Measurements from ENCODE around the gene SLC17A8. TPM values are rescaled to one million over a fixed set of nuclear protein-coding genes. Genes with fewer than 3 reads are reported as not detected.

Gene SLC17A8
- polyA plus RNA-seq, 3 donors: not detected

DNA sequence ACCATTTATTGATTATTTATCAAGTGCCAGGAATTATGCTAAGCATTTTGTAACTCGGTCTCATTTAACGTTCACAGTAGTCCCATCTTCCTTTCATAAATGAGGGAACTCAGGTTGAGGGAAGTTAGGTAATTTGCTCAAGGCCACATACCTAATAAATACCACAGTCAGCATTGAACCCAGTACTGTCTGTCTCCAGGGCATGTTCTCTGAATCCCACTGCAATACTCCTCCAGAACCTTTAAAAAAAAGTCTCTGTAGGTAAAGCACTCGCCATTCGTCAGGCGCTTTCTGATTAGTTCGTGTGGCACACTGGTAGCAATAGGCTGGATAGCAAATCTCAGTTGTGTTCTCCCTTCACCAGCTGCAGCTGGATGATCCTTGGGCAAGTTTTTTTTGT lies 14.3 kb downstream of the SLC17A8 start:
- H2AFZ ChIP-seq (ENCODE audit: insufficient read depth, low read depth, low read length, poor library complexity, severe bottlenecking): no peak overlapping the region
- H4K20me1 ChIP-seq (ENCODE audit: insufficient read depth, low read length): no peaks in the 10 kb centered on the region
- Mint-ChIP-seq H3K27ac (no peak overlapping the region), H3K36me3 (no peaks in the 10 kb centered on the region), H3K27me3 (ENCODE audit: low read depth in 3 of 3) (peaks cover 7 to 10% (median 7%) of the 10 kb centered on the region in 3 donors), H3K4me1 (no peaks in the 10 kb centered on the region), H3K4me3 (no peak overlapping the region), H3K9me3 (peaks cover 0 to 5% (median 0%) of the 10 kb centered on the region in 7 donors)
- H3K27me3 ChIP-seq (ENCODE audit: control insufficient read depth in 2 of 2, insufficient read depth in 2 of 2, low read length in 2 of 2): no peaks in the 10 kb centered on the region
- H3K36me3 ChIP-seq (replicated peaks in 1 of 2; ENCODE audit: control insufficient read depth in 1 of 2, insufficient read depth in 2 of 2, low read length in 2 of 2): no peaks in the 10 kb centered on the region
- H3K27ac ChIP-seq (ENCODE audit: low read depth in 1 of 2, low read length in 2 of 2): no peak overlapping the region
- no peak for DNase-seq
- no peak overlapping the region for H3K4me2 ChIP-seq (replicated peaks; ENCODE audit: extremely low read depth, low read length, poor library complexity, severe bottlenecking)
- TF ChIP-seq CTCF (IDR thresholded peaks at IDR 0.05): no peak
- intact Hi-C loops (cut with micrococcal nuclease): no loop called here
- H3K4me3 ChIP-seq (replicated peaks in 1 of 3; ENCODE audit: low read depth in 2 of 3, low read length in 3 of 3): no peak overlapping the region
- H3K4me1 ChIP-seq (ENCODE audit: control insufficient read depth in 1 of 2, insufficient read depth in 2 of 2, low read length in 2 of 2): no peaks in the 10 kb centered on the region
- no peaks in the 10 kb centered on the region for H3K79me2 ChIP-seq (ENCODE audit: insufficient read depth, low read length)
- 94% methylated on average over 4 of the region's 6 CpGs for WGBS (ENCODE audit: insufficient coverage)
- H3K9me3 ChIP-seq (replicated peaks in 1 of 2; ENCODE audit: control insufficient read depth in 1 of 2, insufficient read depth in 1 of 2, low read length in 2 of 2): no peaks in the 10 kb centered on the region
- H3K9ac ChIP-seq (ENCODE audit: insufficient read depth, low read length, poor library complexity, severe bottlenecking): no peak overlapping the region

GRCh38 chr12:100372853-100373640 lies 16.2 kb downstream of the SLC17A8 start:
- Histone ChIP-seq H3K4me2 (replicated peaks; ENCODE audit: extremely low read depth, low read length, poor library complexity, severe bottlenecking) (no peak overlapping the region), H3K27me3 (ENCODE audit: control insufficient read depth in 2 of 2, insufficient read depth in 2 of 2, low read length in 2 of 2) (no peaks in the 10 kb centered on the region), H3K36me3 (replicated peaks in 1 of 2; ENCODE audit: control insufficient read depth in 1 of 2, insufficient read depth in 2 of 2, low read length in 2 of 2) (no peaks in the 10 kb centered on the region), H3K9ac (ENCODE audit: insufficient read depth, low read length, poor library complexity, severe bottlenecking) (no peak overlapping the region), H3K4me1 (ENCODE audit: control insufficient read depth in 1 of 2, insufficient read depth in 2 of 2, low read length in 2 of 2) (no peaks in the 10 kb centered on the region), H3K4me3 (replicated peaks in 1 of 3; ENCODE audit: low read depth in 2 of 3, low read length in 3 of 3) (no peak overlapping the region), H3K79me2 (ENCODE audit: insufficient read depth, low read length) (no peaks in the 10 kb centered on the region), H3K27ac (ENCODE audit: low read depth in 1 of 2, low read length in 2 of 2) (no peak overlapping the region), H2AFZ (ENCODE audit: insufficient read depth, low read depth, low read length, poor library complexity, severe bottlenecking) (no peak overlapping the region), H4K20me1 (ENCODE audit: insufficient read depth, low read length) (no peaks in the 10 kb centered on the region), H3K9me3 (replicated peaks in 1 of 2; ENCODE audit: control insufficient read depth in 1 of 2, insufficient read depth in 1 of 2, low read length in 2 of 2) (no peaks in the 10 kb centered on the region)
- H3K9me3 Mint-ChIP-seq: peaks cover 0 to 5% (median 0%) of the 10 kb centered on the region in 7 donors
- intact Hi-C loops (cut with micrococcal nuclease): no loop called here
- H3K27me3 Mint-ChIP-seq (ENCODE audit: low read depth in 3 of 3): peaks cover 5 to 10% (median 10%) of the 10 kb centered on the region in 3 donors
- no peak overlapping the region for H3K27ac Mint-ChIP-seq
- DNase-seq: no peak
- no CpG with 5 or more reads among the region's 11 CpGs for WGBS (ENCODE audit: insufficient coverage)
- no peaks in the 10 kb centered on the region for H3K36me3 Mint-ChIP-seq
- no peak for TF ChIP-seq CTCF (IDR thresholded peaks at IDR 0.05)
- no peak overlapping the region for H3K4me3 Mint-ChIP-seq
- no peaks in the 10 kb centered on the region for H3K4me1 Mint-ChIP-seq

Data from CD14-positive monocyte (primary cell).